GM21526 (cell line): ENCODE data around the gene CIDEB.

Experiments
- ATAC-seq: cut with Tn5 transposase; IDR thresholded peaks from one replicate; pipeline ENCODE4 v1.9.1; 2021; ENCODE audit warnings: moderate library complexity; ENCODE audit not compliant: unreplicated experiment, low FRiP score

Gene CIDEB

GRCh38 chr14:24293525-24293924, 14.3 kb downstream of the CIDEB start:
- ATAC-seq = no peak

GRCh38 chr14:24292118-24292807, 15.5 kb downstream of the CIDEB start:
- no peak for ATAC-seq

DNA sequence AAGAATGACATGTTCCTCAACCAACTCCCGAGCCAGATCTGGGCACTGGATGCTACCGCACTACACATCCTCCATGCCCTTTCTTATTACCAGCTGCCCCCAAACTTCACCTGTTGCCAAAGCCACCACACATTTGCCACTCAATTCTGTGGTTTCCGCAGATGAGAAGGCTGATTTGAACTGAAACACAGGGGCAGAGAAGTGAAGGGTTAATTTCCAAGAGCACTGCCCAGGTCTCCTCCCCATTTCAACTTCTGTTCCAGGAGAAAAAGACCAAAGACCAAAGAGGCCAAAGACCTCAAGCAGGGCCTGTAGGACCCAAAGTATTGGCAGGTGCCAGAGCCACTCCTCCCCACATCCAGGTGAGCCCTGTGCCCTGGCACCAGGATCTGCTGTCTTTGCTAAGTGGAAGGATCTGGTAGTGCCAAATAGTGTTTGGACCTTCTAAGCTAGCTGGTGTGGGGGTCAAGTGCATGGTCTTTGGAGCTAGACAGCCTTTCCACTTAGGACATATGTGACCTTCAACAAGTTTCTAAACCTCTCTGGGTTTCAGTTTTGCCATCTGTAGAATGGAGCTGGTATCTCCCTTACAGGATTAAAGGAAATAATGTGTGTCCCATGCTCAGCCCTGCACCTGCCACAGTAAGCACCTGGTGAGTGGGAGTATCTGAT, 16.2 kb downstream of the CIDEB start:
- no peak for ATAC-seq

DNA sequence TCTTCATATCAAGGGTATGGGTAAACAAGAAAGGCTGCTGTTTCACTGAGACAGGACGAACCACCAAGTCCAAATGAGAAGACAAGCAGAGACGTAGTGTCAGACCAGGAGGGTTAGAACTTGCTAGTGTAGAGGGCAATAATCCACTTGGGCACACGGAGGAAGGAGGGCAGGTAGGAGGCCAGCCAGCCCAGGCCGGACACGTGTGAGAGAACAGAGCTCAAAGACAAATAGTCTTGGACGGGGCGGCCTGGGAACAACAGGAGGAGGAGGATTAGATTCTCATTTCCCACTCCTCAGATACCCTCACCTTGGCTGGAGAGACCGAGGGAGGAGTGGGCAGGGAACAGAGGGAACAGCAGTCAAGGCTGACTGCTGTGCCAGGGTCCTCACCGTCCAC, 17.0 kb downstream of the CIDEB start:
- no peak for ATAC-seq

GRCh38 chr14:24289649-24290280, 18.0 kb downstream of the CIDEB start:
- ATAC-seq = no peak

- ATAC-seq = no peak
These were observed 20.8 kb downstream of the CIDEB start for GRCh38 chr14:24286996-24287395.

DNA sequence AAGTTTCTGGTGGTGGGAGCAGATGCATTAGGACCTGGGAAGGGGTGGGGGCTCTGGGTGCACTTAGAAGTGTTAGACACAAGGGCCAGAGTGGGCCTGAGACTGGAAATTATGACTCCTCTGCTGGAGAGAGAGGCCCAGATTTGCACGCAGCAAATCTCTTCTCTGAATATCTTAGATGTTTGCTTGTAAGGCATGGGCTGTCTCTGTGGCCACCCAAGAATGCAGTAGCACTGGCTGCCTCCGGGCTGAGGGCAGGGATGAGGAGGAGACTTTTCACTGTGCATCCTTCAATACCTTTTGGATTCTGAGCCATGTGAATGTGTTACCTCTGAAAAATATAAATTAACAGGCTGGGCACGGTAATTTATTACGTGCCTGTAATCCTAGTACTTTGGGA, 22.4 kb downstream of the CIDEB start:
- no peak for ATAC-seq

GRCh38 chr14:24284501-24285035, 23.2 kb downstream of the CIDEB start:
- no peak for ATAC-seq

DNA sequence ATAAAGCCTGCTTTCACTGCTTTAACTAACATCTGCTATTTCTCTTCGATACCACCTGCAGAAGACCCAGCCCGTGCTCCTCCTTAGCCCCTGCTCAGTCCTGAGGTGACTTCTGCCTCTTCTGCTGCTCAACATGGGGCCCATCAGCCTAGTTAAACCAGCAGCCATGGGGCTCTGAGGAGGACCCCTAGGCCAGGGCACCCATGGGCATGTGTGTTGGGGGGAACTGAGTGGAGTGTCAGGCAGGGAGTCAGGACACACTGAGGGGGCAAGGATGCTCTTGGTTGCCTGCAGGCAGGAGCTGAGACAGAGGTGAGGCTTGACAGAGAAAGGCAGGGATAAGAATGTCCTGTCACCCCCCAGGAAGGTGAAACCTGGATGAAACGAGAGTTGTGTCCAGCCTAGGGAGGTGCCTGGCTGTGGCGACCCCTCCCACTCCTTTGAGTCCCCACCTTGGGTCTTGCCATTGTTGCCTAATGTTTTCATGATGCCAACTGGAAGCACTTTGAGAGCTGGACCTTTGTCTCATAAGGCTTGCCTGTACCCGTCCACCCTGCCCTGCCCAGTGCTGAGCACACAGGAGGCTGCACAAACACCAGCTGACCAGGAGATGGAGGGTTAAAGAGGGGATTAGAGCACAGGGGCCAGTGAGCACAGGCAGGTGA, 23.8 kb downstream of the CIDEB start:
- ATAC-seq = no peak

GRCh38 chr14:24282736-24283135, 25.0 kb downstream of the CIDEB start:
- no peak for ATAC-seq

- ATAC-seq = no peak
These were observed 26.1 kb downstream of the CIDEB start for GRCh38 chr14:24281636-24282035.

GRCh38 chr14:24280797-24281460, 26.8 kb downstream of the CIDEB start:
- ATAC-seq = no peak

GRCh38 chr14:24279301-24280186, 28.2 kb downstream of the CIDEB start:
- ATAC-seq = no peak

GRCh38 chr14:24278424-24278823, 29.4 kb downstream of the CIDEB start:
- ATAC-seq = no peak

DNA sequence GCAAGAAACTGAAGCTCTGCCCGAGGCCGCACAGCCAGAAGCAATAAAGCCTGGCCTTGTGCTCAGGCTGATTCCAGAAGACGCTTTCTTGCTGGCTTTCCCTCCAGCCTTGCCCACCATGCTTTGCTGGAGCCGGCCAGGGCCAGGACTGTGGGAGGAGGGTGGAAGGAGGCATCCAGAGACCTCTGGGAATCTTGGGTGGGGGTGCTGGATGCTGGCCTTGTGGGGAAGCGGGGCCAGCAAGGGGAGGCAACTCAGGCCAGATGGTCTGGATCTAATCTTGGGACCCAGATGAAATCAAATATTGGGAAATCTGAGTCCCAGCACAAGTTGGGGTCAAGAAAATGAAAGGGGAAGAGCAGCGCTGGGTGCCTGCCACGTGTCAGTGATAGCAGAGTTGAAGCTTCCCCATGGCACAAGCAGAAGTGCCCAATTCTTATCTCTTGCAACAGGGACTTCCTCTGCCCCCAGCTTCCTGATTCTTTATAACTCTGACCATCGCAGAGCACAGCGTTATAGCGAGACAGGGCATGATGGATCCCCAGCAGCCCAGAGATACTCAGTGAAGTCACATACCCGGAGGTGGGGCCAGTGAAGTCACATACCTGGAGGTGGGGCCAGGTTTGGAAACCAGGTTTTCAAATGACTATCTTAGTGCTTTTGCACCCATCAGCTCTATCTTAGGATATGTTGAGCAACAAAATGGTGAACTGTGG, 30.0 kb downstream of the CIDEB start:
- no peak for ATAC-seq

GRCh38 chr14:24277071-24277470, 30.7 kb downstream of the CIDEB start:
- no peak for ATAC-seq

DNA sequence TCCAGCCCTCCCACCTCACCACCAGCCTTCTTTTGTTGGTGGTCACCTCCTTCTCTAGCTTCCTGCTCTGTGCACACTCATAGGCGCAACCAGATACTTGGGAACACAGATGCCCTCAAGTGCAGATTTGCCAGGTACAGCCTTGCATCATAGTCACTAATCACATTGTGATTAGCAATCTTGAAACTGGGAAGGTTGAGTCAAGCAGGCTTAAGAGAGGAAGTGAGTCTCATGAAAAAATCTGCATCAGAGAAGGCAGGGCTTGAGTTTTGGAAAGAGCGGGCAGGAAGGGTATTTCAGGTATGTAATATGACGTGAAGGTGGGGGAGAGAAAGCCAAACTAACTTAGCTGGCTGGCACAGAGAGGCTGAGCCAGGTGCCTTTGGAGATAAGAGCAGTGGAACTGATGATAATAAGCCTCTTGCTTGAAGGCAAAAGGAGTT, 33.7 kb downstream of the CIDEB start:
- peak; percentile 46 for ATAC-seq

- ATAC-seq = no peak
These were observed 34.3 kb downstream of the CIDEB start for GRCh38 chr14:24273422-24273998.

GRCh38 chr14:24272467-24272866, 35.3 kb downstream of the CIDEB start:
- ATAC-seq = no peak
